Fibroblast of lung (primary cell): ENCODE data around the gene ZNF527. TPM values are rescaled to one million over a fixed set of nuclear protein-coding genes. Genes with fewer than 3 reads are reported as not detected.
A peak's percentile ranks its signal among the peaks of the same experiment; 100 is the strongest.

ENCODE experiments used
- DNase-seq, 2 donors: peaks; one replicate each; pipeline versions ENCODE4 v3.0.0 to v3.0.0-alpha.2; 2010; ENCODE audit warnings: low read depth in 2 of 2
- H2AFZ ChIP-seq: 2 replicates; pipeline ENCODE4 v1.5.1; 2012; ENCODE audit warnings: low read length, control low read depth, inconsistent platforms
- H3K27ac ChIP-seq: 2 replicates; pipeline ENCODE4 v1.5.1; 2011; ENCODE audit warnings: low read length, control low read depth; ENCODE audit not compliant: insufficient read depth
- H3K27me3 ChIP-seq: 2 replicates; pipeline ENCODE4 v1.5.1; 2011; ENCODE audit warnings: mild to moderate bottlenecking, low read length; ENCODE audit not compliant: control insufficient read depth, insufficient read depth
- H3K36me3 ChIP-seq: 2 replicates; pipeline ENCODE4 v1.5.1; 2011; ENCODE audit warnings: low read length; ENCODE audit not compliant: control insufficient read depth, insufficient read depth
- H3K4me1 ChIP-seq: 2 replicates; pipeline ENCODE4 v1.5.1; 2011; ENCODE audit warnings: low read length; ENCODE audit not compliant: control insufficient read depth, insufficient read depth; ENCODE audit errors: extremely low read depth
- H3K4me2 ChIP-seq: 2 replicates; pipeline ENCODE4 v1.5.1; 2011; ENCODE audit warnings: low read length, control low read depth; ENCODE audit not compliant: insufficient read depth; ENCODE audit errors: extremely low read depth
- H3K4me3 ChIP-seq, 4 experiments: fragments of 200-600 bp in 1 of 4; sonication (generic) in 1 of 4; replicated peaks in 1 of 4; 2 replicates each; pipeline ENCODE4 v1.5.1; 2011 to 2016; ENCODE audit warnings: low read length in 4 of 4, low read depth in 3 of 4, mild to moderate bottlenecking in 3 of 4, control low read depth in 2 of 4, inconsistent platforms in 1 of 4, mixed read lengths in 1 of 4; ENCODE audit not compliant: insufficient read depth in 1 of 4; ENCODE audit errors: control extremely low read depth in 1 of 4
- H3K79me2 ChIP-seq: 2 replicates; pipeline ENCODE4 v1.5.1; 2012; ENCODE audit warnings: mild to moderate bottlenecking, low read length, inconsistent platforms; ENCODE audit not compliant: control insufficient read depth, insufficient read depth
- H3K9ac ChIP-seq: 2 replicates; pipeline ENCODE4 v1.5.1; 2011; ENCODE audit warnings: mild to moderate bottlenecking, low read length, control low read depth; ENCODE audit not compliant: insufficient read depth
- H3K9me3 ChIP-seq: 2 replicates; pipeline ENCODE4 v1.5.1; 2012; ENCODE audit warnings: low read depth, low read length; ENCODE audit not compliant: control insufficient read depth, insufficient read depth
- H4K20me1 ChIP-seq: 2 replicates; pipeline ENCODE4 v1.5.1; 2011; ENCODE audit warnings: low read length; ENCODE audit not compliant: control insufficient read depth, insufficient read depth; ENCODE audit errors: extremely low read depth
- EZH2 ChIP-seq: IDR thresholded peaks from 2 replicates; pipeline ENCODE4 v1.5.1; 2012; ENCODE audit warnings: low read length, control low read depth, mild to moderate bottlenecking; ENCODE audit errors: missing control alignments
- polyA minus RNA-seq: library from RNA; depleted of rRNA, polyadenylated mRNA; stranded (reverse); fragments of >200 nt; gene quantifications from 2 replicates; pipeline ENCODE4 v1.2.3, GENCODE V29; 2011; ENCODE audit warnings: low replicate concordance
- polyA plus RNA-seq, 2 donors: library from polyadenylated mRNA; depleted of rRNA in 1 of 2; stranded (reverse) in 1 of 2; unstranded in 1 of 2; fragments of >200 nt; gene quantifications; 2 replicates each; pipeline ENCODE4 v1.2.1, GENCODE V29; 2011 to 2012; ENCODE audit warnings: missing spikeins in 1 of 2
- total RNA-seq: library from RNA; depleted of rRNA; stranded (reverse); fragments of >200 nt; gene quantifications from 2 replicates; pipeline ENCODE4 v1.2.1, GENCODE V29; 2014
- TF ChIP-seq, protein P1 (sequence below), 2 donors: IDR thresholded peaks in 1 of 2; conservative IDR thresholded peaks in 1 of 2; 1 replicate in 1 of 2; 2 replicates in 1 of 2; pipeline ENCODE4 v1.5.1; 2011 to 2012; ENCODE audit warnings: low read length in 2 of 2, control low read depth in 1 of 2, inconsistent platforms in 1 of 2, low read depth in 1 of 2, mild to moderate bottlenecking in 1 of 2

The ZNF527 gene
- total RNA-seq = 6.6 and 8.2 TPM in 2 replicates
- 4.1 and 4.6 TPM in 2 replicates for polyA plus RNA-seq
- 2.7 and 3.2 TPM in 2 replicates for polyA plus RNA-seq (2012)
- polyA minus RNA-seq = 0.67 and 2.3 TPM in 2 replicates

DNA sequence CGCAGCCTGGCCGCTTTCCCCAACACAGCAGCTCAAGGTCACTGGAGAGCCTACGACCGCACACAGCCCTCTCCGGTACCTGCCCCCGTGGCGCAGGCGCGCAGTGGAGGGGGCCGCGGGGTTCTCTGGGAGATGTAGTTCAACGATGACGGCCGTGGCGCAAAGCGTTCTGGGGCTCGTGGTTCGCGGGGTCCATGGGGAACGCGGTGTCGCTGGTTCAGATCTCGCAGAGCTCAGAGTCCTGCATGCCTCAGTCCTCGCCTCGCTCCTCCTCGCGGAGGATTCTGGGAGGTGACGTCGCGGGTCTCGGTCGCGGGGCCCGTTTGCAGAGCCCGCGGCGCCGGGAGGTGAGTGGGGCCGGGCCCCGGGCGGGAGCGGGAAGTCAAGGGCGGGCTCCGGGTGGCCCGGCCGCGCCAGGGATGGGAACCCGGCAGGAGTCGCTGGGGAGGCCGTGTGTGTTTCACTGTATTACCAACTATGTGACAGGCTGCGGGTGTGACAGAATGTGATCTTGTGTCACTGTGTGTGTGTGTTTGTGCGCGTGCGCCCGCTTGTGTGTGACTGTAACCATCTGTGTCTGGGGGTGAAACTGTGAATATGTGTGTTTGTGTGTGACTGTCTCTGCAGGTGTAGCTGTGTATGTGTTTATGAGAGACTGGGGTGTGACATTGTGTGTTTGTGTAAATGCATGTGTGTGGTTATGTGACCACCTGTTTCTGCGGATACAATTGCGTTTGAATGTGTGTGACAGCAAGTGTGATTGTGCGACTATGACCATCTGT, at the start of gene ZNF527:
TSS of gene ZNF527 (plus strand) at position 220 of the 782 bp plus-strand sequence. CDS start 3,100 bp downstream, outside the sequence.
- peak within 1 kb of the TSS; percentile 66 for H3K27ac ChIP-seq

DNA sequence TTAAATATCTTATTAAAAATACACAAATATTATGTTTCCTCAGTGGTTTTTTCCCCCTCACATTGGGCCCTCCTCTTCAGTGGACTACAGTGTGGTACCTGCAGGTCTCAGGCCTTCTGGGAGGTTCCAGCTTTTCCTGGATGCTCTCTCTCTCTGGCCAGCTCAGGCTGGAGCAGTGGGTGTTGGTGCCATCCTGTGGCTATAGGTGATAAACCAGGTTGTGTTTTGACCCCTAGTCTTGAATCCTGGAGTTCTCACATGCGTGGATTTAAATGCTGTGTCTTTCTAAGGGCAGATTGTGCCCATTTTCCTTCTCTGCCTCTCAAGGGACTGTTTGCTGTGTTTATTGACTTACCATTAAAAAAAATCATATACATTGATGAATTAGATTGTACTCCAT, 41.2 kb upstream of the ZNF527 start:
- H2AFZ ChIP-seq = no peak overlapping the region
- H3K36me3 ChIP-seq = peaks cover 1% of the 10 kb centered on the region
- no peak overlapping the region for H3K27ac ChIP-seq

More for the DNA sequence above, at the start of gene ZNF527:
- TF ChIP-seq, protein P1, sequence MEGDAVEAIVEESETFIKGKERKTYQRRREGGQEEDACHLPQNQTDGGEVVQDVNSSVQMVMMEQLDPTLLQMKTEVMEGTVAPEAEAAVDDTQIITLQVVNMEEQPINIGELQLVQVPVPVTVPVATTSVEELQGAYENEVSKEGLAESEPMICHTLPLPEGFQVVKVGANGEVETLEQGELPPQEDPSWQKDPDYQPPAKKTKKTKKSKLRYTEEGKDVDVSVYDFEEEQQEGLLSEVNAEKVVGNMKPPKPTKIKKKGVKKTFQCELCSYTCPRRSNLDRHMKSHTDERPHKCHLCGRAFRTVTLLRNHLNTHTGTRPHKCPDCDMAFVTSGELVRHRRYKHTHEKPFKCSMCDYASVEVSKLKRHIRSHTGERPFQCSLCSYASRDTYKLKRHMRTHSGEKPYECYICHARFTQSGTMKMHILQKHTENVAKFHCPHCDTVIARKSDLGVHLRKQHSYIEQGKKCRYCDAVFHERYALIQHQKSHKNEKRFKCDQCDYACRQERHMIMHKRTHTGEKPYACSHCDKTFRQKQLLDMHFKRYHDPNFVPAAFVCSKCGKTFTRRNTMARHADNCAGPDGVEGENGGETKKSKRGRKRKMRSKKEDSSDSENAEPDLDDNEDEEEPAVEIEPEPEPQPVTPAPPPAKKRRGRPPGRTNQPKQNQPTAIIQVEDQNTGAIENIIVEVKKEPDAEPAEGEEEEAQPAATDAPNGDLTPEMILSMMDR (conservative IDR thresholded peaks at IDR 0.05 in 1 of 2, IDR thresholded peaks at IDR 0.05 in 1 of 2; ENCODE audit: low read depth in 1 of 2, low read length in 2 of 2) = no peak
- no peak for TF ChIP-seq EZH2
- H3K36me3 ChIP-seq = no peaks in the 10 kb centered on the region
- peak; percentile 97 for DNase-seq
- H3K9ac ChIP-seq = peak within 1 kb of the TSS; percentile 84
- H3K9me3 ChIP-seq = no peaks in the 10 kb centered on the region
- peak within 1 kb of the TSS; percentile 64 to 91 (median 82) for H3K4me3 ChIP-seq
- H3K79me2 ChIP-seq = peaks cover 3% of the 10 kb centered on the region
- H4K20me1 ChIP-seq = no peaks in the 10 kb centered on the region
- H3K4me1 ChIP-seq = peaks cover 2% of the 10 kb centered on the region
- H2AFZ ChIP-seq = peak within 1 kb of the TSS; percentile 100
- H3K27me3 ChIP-seq = no peaks in the 10 kb centered on the region
- peak within 1 kb of the TSS; percentile 93 for H3K4me2 ChIP-seq

DNA sequence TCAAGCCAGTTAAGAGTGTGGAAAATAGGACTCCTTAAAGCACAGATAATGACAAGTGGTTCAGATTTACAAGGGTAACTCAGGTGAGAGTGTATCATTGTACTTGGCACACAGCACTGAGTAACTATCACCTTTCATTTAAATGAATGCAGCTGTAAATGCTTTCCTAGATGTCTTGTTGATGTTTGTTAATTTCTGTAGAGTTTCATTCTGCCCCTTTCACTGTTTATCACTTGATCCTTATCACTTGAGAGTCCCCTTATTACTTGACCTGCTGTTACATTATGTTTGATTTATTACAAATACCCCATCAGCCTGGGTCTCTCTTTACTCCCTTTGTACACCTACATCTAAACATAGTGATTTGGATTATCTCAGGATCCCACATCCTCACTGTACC, 38.1 kb upstream of the ZNF527 start:
- Histone ChIP-seq H2AFZ (no peak overlapping the region), H3K36me3 (peaks cover 1% of the 10 kb centered on the region), H3K79me2 (peaks cover 8% of the 10 kb centered on the region), H3K27me3 (no peaks in the 10 kb centered on the region), H3K4me2 (no peak overlapping the region), H3K9me3 (no peaks in the 10 kb centered on the region), H3K27ac (no peak overlapping the region), H3K9ac (no peak overlapping the region), H4K20me1 (no peaks in the 10 kb centered on the region), H3K4me1 (no peaks in the 10 kb centered on the region), H3K4me3 (no peak overlapping the region)
- no peak for DNase-seq
- TF ChIP-seq, protein P1 (conservative IDR thresholded peaks at IDR 0.05 in 1 of 2, IDR thresholded peaks at IDR 0.05 in 1 of 2; ENCODE audit: low read depth in 1 of 2, low read length in 2 of 2) = no peak
- no peak for TF ChIP-seq EZH2

More for the DNA sequence above, 41.2 kb upstream of the ZNF527 start:
- H3K9ac ChIP-seq = no peak overlapping the region
- no peak overlapping the region for H3K4me2 ChIP-seq
- no peak for TF ChIP-seq EZH2
- TF ChIP-seq, protein P1 (conservative IDR thresholded peaks at IDR 0.05 in 1 of 2, IDR thresholded peaks at IDR 0.05 in 1 of 2; ENCODE audit: low read depth in 1 of 2, low read length in 2 of 2) = peak in 1 of 2 donors; percentile 12
- no peak for DNase-seq
- no peaks in the 10 kb centered on the region for H4K20me1 ChIP-seq
- H3K9me3 ChIP-seq = no peaks in the 10 kb centered on the region
- no peaks in the 10 kb centered on the region for H3K27me3 ChIP-seq
- H3K4me3 ChIP-seq = no peak overlapping the region
- H3K79me2 ChIP-seq = peaks cover 1% of the 10 kb centered on the region
- no peaks in the 10 kb centered on the region for H3K4me1 ChIP-seq
